Measurements from ENCODE around the gene GUCA1A. TPM values are rescaled to one million over a fixed set of nuclear protein-coding genes. Genes with fewer than 3 reads are reported as not detected.
"Not testable (repeated sequence)": the region's sequence is repeated elsewhere in the genome, so short reads cannot be mapped to it uniquely, and the experiment has no call there.

GUCA1A gene
- polyA plus RNA-seq, 6 donors from 2014 or later, result not detected

GRCh38 chr6:42211726-42212125 lies 38.6 kb downstream of the GUCA1A start:
- H3K36me3 Mint-ChIP-seq, result peaks cover 0 to 8% of the 10 kb centered on the region in 2 donors
- DNase-seq (no peak), ATAC-seq (ENCODE audit: low read depth in 2 of 2) (no peak)
- no peaks in the 10 kb centered on the region for H3K27me3 Mint-ChIP-seq
- peaks cover 4 to 19% (median 5%) of the 10 kb centered on the region in 3 donors for H3K4me1 Mint-ChIP-seq
- H3K4me3 Mint-ChIP-seq, result no peak overlapping the region
- no peak overlapping the region for H3K27ac Mint-ChIP-seq
- H3K9me3 Mint-ChIP-seq, result no peaks in the 10 kb centered on the region

- ATAC-seq (ENCODE audit: low read depth in 2 of 2), result no peak
- H3K4me1 Mint-ChIP-seq, result peaks cover 5 to 23% (median 7%) of the 10 kb centered on the region in 3 donors
- no peaks in the 10 kb centered on the region for H3K27me3 Mint-ChIP-seq
- peak overlapping the region in 1 of 6 donors; percentile 65 for H3K27ac Mint-ChIP-seq
- DNase-seq, result no peak
- H3K36me3 Mint-ChIP-seq, result peaks cover 1 to 8% of the 10 kb centered on the region in 2 donors
- no peaks in the 10 kb centered on the region for H3K9me3 Mint-ChIP-seq
- no peak overlapping the region for H3K4me3 Mint-ChIP-seq
Measured at GRCh38 chr6:42212442-42212841, 39.3 kb downstream of the GUCA1A start.

GRCh38 chr6:42216495-42216894 lies 43.3 kb downstream of the GUCA1A start:
- Mint-ChIP-seq H3K4me1 (peaks cover 9 to 31% (median 16%) of the 10 kb centered on the region in 3 donors), H3K27ac (peak overlapping the region in 4 of 6 donors; percentile 31 to 82 (median 44)), H3K4me3 (peak overlapping the region; percentile 62 to 100 (median 78))
- H3K27me3 Mint-ChIP-seq; DNase-seq; H3K9me3 Mint-ChIP-seq; H3K36me3 Mint-ChIP-seq; ATAC-seq (ENCODE audit: low read depth in 2 of 2): not testable (repeated sequence)

- Mint-ChIP-seq H3K36me3 (peaks cover 5 to 7% of the 10 kb centered on the region in 2 donors), H3K27ac (peak overlapping the region; percentile 95 to 99 (median 96)), H3K9me3 (no peaks in the 10 kb centered on the region), H3K4me1 (peaks cover 9 to 29% (median 16%) of the 10 kb centered on the region in 3 donors), H3K27me3 (no peaks in the 10 kb centered on the region), H3K4me3 (peak overlapping the region; percentile 92 to 100 (median 98))
- ATAC-seq (ENCODE audit: low read depth in 2 of 2) (no peak), DNase-seq (no peak)
Measured at GRCh38 chr6:42217157-42217518, 44.0 kb downstream of the GUCA1A start.

- no peaks in the 10 kb centered on the region for H3K9me3 Mint-ChIP-seq
Measured at GRCh38 chr6:42217519-42218367, 44.6 kb downstream of the GUCA1A start, which contains the start of gene MRPS10. Gene MRPS10 (minus strand): TSS chr6:42217861. CDS start chr6:42217849, 12 bp downstream.

GRCh38 chr6:42220807-42221206 lies 47.6 kb downstream of the GUCA1A start:
- peaks cover 5 to 22% (median 11%) of the 10 kb centered on the region in 3 donors for H3K4me1 Mint-ChIP-seq
- no peaks in the 10 kb centered on the region for H3K27me3 Mint-ChIP-seq
- no peak overlapping the region for H3K4me3 Mint-ChIP-seq
- H3K27ac Mint-ChIP-seq, result no peak overlapping the region
- ATAC-seq (ENCODE audit: low read depth in 2 of 2), result no peak
- no peak for DNase-seq
- H3K36me3 Mint-ChIP-seq, result peaks cover 0 to 7% of the 10 kb centered on the region in 2 donors
- no peaks in the 10 kb centered on the region for H3K9me3 Mint-ChIP-seq

More at GRCh38 chr6:42217519-42218367, 44.6 kb downstream of the GUCA1A start, which contains the start of gene MRPS10:
- DNase-seq (peak; percentile 88), ATAC-seq (ENCODE audit: low read depth in 2 of 2) (peak; percentile 99 to 100)
- Mint-ChIP-seq H3K36me3 (peaks cover 5 to 7% of the 10 kb centered on the region in 2 donors), H3K4me3 (peak within 1 kb of the TSS; percentile 92 to 100 (median 98)), H3K27me3 (no peaks in the 10 kb centered on the region), H3K27ac (peak within 1 kb of the TSS; percentile 95 to 99 (median 96)), H3K4me1 (peaks cover 9 to 29% (median 16%) of the 10 kb centered on the region in 3 donors)

- H3K27ac Mint-ChIP-seq, result no peak overlapping the region
- ATAC-seq (ENCODE audit: low read depth in 2 of 2), result no peak
- H3K4me1 Mint-ChIP-seq, result peaks cover 5 to 15% (median 11%) of the 10 kb centered on the region in 3 donors
- H3K4me3 Mint-ChIP-seq, result peak overlapping the region in 1 of 8 donors; percentile 67
- DNase-seq, result no peak
- no peaks in the 10 kb centered on the region for H3K27me3 Mint-ChIP-seq
- H3K9me3 Mint-ChIP-seq, result no peaks in the 10 kb centered on the region
- peaks cover 0 to 7% of the 10 kb centered on the region in 2 donors for H3K36me3 Mint-ChIP-seq
Measured at GRCh38 chr6:42221546-42221945, 48.4 kb downstream of the GUCA1A start.

- DNase-seq (no peak), ATAC-seq (ENCODE audit: low read depth in 2 of 2) (no peak)
- peak overlapping the region in 2 of 8 donors; percentile 18 to 29 for H3K4me3 Mint-ChIP-seq
- peaks cover 0 to 5% of the 10 kb centered on the region in 2 donors for H3K36me3 Mint-ChIP-seq
- no peaks in the 10 kb centered on the region for H3K9me3 Mint-ChIP-seq
- H3K27me3 Mint-ChIP-seq, result no peaks in the 10 kb centered on the region
- H3K4me1 Mint-ChIP-seq, result peaks cover 4 to 9% (median 9%) of the 10 kb centered on the region in 3 donors
- H3K27ac Mint-ChIP-seq, result no peak overlapping the region
Measured at GRCh38 chr6:42222448-42222847, 49.3 kb downstream of the GUCA1A start.

GRCh38 chr6:42224222-42225028 lies 51.3 kb downstream of the GUCA1A start:
- DNase-seq, result no peak
- Mint-ChIP-seq H3K9me3 (no peaks in the 10 kb centered on the region), H3K27me3 (no peaks in the 10 kb centered on the region), H3K27ac (no peak overlapping the region), H3K36me3 (no peaks in the 10 kb centered on the region), H3K4me1 (no peaks in the 10 kb centered on the region), H3K4me3 (no peak overlapping the region)
- ATAC-seq (ENCODE audit: low read depth in 2 of 2), result no peak

- no peak for DNase-seq
- no peak overlapping the region for H3K4me3 Mint-ChIP-seq
- no peaks in the 10 kb centered on the region for H3K9me3 Mint-ChIP-seq
- no peaks in the 10 kb centered on the region for H3K27me3 Mint-ChIP-seq
- H3K4me1 Mint-ChIP-seq, result no peaks in the 10 kb centered on the region
- no peak for ATAC-seq (ENCODE audit: low read depth in 2 of 2)
- no peaks in the 10 kb centered on the region for H3K36me3 Mint-ChIP-seq
- no peak overlapping the region for H3K27ac Mint-ChIP-seq
Measured at GRCh38 chr6:42225029-42225339, 51.8 kb downstream of the GUCA1A start.

GRCh38 chr6:42225419-42225818 lies 52.3 kb downstream of the GUCA1A start:
- Mint-ChIP-seq H3K27ac (no peak overlapping the region), H3K36me3 (no peaks in the 10 kb centered on the region), H3K27me3 (no peaks in the 10 kb centered on the region)

GRCh38 chr6:42226161-42226611 lies 53.0 kb downstream of the GUCA1A start:
- no peaks in the 10 kb centered on the region for H3K9me3 Mint-ChIP-seq
- H3K36me3 Mint-ChIP-seq, result no peaks in the 10 kb centered on the region
- H3K4me3 Mint-ChIP-seq, result no peak overlapping the region
- no peaks in the 10 kb centered on the region for H3K27me3 Mint-ChIP-seq
- DNase-seq (no peak), ATAC-seq (ENCODE audit: low read depth in 2 of 2) (no peak)
- H3K27ac Mint-ChIP-seq, result no peak overlapping the region
- no peaks in the 10 kb centered on the region for H3K4me1 Mint-ChIP-seq

More at GRCh38 chr6:42225419-42225818, 52.3 kb downstream of the GUCA1A start:
- Mint-ChIP-seq H3K4me1 (no peaks in the 10 kb centered on the region), H3K9me3 (no peaks in the 10 kb centered on the region), H3K4me3 (no peak overlapping the region)
- ATAC-seq (ENCODE audit: low read depth in 2 of 2), result no peak
- no peak for DNase-seq

GRCh38 chr6:42226645-42227143 lies 53.5 kb downstream of the GUCA1A start:
- H3K4me3 Mint-ChIP-seq, result no peak overlapping the region
- peak overlapping the region in 1 of 6 donors; percentile 6 for H3K27ac Mint-ChIP-seq
- H3K27me3 Mint-ChIP-seq, result no peaks in the 10 kb centered on the region
- H3K36me3 Mint-ChIP-seq, result no peaks in the 10 kb centered on the region
- DNase-seq (no peak), ATAC-seq (ENCODE audit: low read depth in 2 of 2) (no peak)
- H3K9me3 Mint-ChIP-seq, result no peaks in the 10 kb centered on the region
- H3K4me1 Mint-ChIP-seq, result no peaks in the 10 kb centered on the region

Data from naive B cell (primary cell).